ENCODE data around the gene SAMD13. TPM values are rescaled to one million over a fixed set of nuclear protein-coding genes. Genes with fewer than 3 reads are reported as not detected.

Gene SAMD13
- total RNA-seq, 1 experiment from 2014 or later, result 0.61 TPM

- no peak overlapping the region for H3K56ac ChIP-seq (ENCODE audit: insufficient read length, low read depth, low read length)
- no peaks in the 10 kb centered on the region for H3K79me2 ChIP-seq (ENCODE audit: insufficient read depth, low read length)
- WGBS (ENCODE audit: extremely low coverage, insufficient read length, low lambda C conversion rate), result no CpG with 5 or more reads among the region's 1 CpG
- no peak overlapping the region for H2BK12ac ChIP-seq (ENCODE audit: insufficient read length, low read depth, low read length)
- no peak for DNase-seq
- H2AFZ ChIP-seq (ENCODE audit: low read length), result no peak overlapping the region
- no peak overlapping the region for H4K5ac ChIP-seq (ENCODE audit: insufficient read length, low read depth, low read length)
- no peak overlapping the region for H2AK5ac ChIP-seq (ENCODE audit: insufficient read length, low read length)
- no peak overlapping the region for H2BK120ac ChIP-seq (ENCODE audit: low read depth, low read length, poor library complexity, severe bottlenecking)
- H3K27me3 ChIP-seq (ENCODE audit: insufficient read depth, low read length), result no peaks in the 10 kb centered on the region
- H3K4me2 ChIP-seq (ENCODE audit: insufficient read depth, insufficient read length, low read length), result no peak overlapping the region
- TF ChIP-seq, protein P1, sequence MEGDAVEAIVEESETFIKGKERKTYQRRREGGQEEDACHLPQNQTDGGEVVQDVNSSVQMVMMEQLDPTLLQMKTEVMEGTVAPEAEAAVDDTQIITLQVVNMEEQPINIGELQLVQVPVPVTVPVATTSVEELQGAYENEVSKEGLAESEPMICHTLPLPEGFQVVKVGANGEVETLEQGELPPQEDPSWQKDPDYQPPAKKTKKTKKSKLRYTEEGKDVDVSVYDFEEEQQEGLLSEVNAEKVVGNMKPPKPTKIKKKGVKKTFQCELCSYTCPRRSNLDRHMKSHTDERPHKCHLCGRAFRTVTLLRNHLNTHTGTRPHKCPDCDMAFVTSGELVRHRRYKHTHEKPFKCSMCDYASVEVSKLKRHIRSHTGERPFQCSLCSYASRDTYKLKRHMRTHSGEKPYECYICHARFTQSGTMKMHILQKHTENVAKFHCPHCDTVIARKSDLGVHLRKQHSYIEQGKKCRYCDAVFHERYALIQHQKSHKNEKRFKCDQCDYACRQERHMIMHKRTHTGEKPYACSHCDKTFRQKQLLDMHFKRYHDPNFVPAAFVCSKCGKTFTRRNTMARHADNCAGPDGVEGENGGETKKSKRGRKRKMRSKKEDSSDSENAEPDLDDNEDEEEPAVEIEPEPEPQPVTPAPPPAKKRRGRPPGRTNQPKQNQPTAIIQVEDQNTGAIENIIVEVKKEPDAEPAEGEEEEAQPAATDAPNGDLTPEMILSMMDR (conservative IDR thresholded peaks at IDR 0.05), result no peak
- Mint-ChIP-seq H3K4me3 (no peak overlapping the region), H3K9me3 (no peaks in the 10 kb centered on the region), H3K4me1 (no peaks in the 10 kb centered on the region), H3K27ac (no peak overlapping the region), H3K36me3 (ENCODE audit: insufficient read depth in 1 of 3, low read depth in 3 of 3) (no peaks in the 10 kb centered on the region; a peak in 1 of 7 replicates), H3K27me3 (ENCODE audit: low read depth) (no peaks in the 10 kb centered on the region; the same call in 1 of the 2 replicates)
- H3K27ac ChIP-seq (ENCODE audit: insufficient read length, low read depth, low read length), result no peak overlapping the region
- no peak overlapping the region for H4K91ac ChIP-seq (ENCODE audit: insufficient read length, low read depth, low read length)
- no peak overlapping the region for H2BK15ac ChIP-seq (ENCODE audit: low read depth, low read length)
- H3K4ac ChIP-seq (ENCODE audit: low read depth, low read length), result no peak overlapping the region
- no peak overlapping the region for H2BK20ac ChIP-seq (ENCODE audit: low read depth, low read length, poor library complexity, severe bottlenecking)
- H3K23me2 ChIP-seq (ENCODE audit: insufficient read length, low read depth, low read length, poor library complexity, severe bottlenecking), result no peaks in the 10 kb centered on the region
- H3K79me1 ChIP-seq (ENCODE audit: insufficient read depth, low read depth, low read length, poor library complexity, severe bottlenecking), result no peaks in the 10 kb centered on the region
- no peak overlapping the region for H3K14ac ChIP-seq (ENCODE audit: insufficient read depth, low read length)
- no peaks in the 10 kb centered on the region for H3K4me1 ChIP-seq (ENCODE audit: insufficient read depth, low read length)
- H3K9me3 ChIP-seq (ENCODE audit: control insufficient read depth, low read depth, low read length), result no peaks in the 10 kb centered on the region
- H3K23ac ChIP-seq (ENCODE audit: insufficient read length, low read depth, low read length), result no peak overlapping the region
- no peaks in the 10 kb centered on the region for H4K20me1 ChIP-seq (ENCODE audit: control insufficient read depth, insufficient read depth, insufficient read length)
- H2BK5ac ChIP-seq (ENCODE audit: insufficient read length, low read length), result no peak overlapping the region
- no peak overlapping the region for H3T11ph ChIP-seq (ENCODE audit: low read length)
- H4K8ac ChIP-seq (replicated peaks; ENCODE audit: insufficient read length, low read depth, low read length), result no peak overlapping the region
- no peak overlapping the region for H3K18ac ChIP-seq (ENCODE audit: insufficient read length, low read depth, low read length)
- H3K9ac ChIP-seq (ENCODE audit: extremely low read depth, insufficient read length, low read length), result no peak overlapping the region
Measured at GRCh38 chr1:84367219-84367618, 65.7 kb downstream of the SAMD13 start.
